BE2C (cell line): ENCODE results near the gene SURF4.

Experiments used
- DNase-seq: peaks from one replicate; pipeline ENCODE4 v3.0.0-alpha.2; 2020
- H3K27me3 ChIP-seq: fragments of 250-450 bp; sonication (Bioruptor Pico); 2 replicates; pipeline ENCODE4 v1.5.1; 2020; ENCODE audit warnings: mild to moderate bottlenecking
- H3K36me3 ChIP-seq: fragments of 250-450 bp; sonication (Bioruptor Pico); 2 replicates; pipeline ENCODE4 v1.5.1; 2020; ENCODE audit warnings: mild to moderate bottlenecking
- H3K4me1 ChIP-seq: fragments of 250-450 bp; sonication (Bioruptor Pico); 2 replicates; pipeline ENCODE4 v1.5.1; 2020
- H3K4me3 ChIP-seq: 2 replicates; pipeline ENCODE4 v1.5.1; 2011; ENCODE audit warnings: low read depth, low read length
- H3K9me3 ChIP-seq: fragments of 250-450 bp; sonication (Bioruptor Pico); 2 replicates; pipeline ENCODE4 v1.5.1; 2020
- TF ChIP-seq, protein P1 (sequence below): IDR thresholded peaks from 2 replicates; pipeline ENCODE4 v1.5.1; 2012; ENCODE audit warnings: mild to moderate bottlenecking, low read depth, low read length

SURF4 gene

GRCh38 chr9:133420392-133420827 lies 44.5 kb upstream of the SURF4 start:
- Histone ChIP-seq H3K27me3 (no peaks in the 10 kb centered on the region), H3K36me3 (peaks cover 10% of the 10 kb centered on the region), H3K4me3 (no peak overlapping the region), H3K4me1 (no peaks in the 10 kb centered on the region), H3K9me3 (no peaks in the 10 kb centered on the region)
- no peak for DNase-seq
- TF ChIP-seq, protein P1, sequence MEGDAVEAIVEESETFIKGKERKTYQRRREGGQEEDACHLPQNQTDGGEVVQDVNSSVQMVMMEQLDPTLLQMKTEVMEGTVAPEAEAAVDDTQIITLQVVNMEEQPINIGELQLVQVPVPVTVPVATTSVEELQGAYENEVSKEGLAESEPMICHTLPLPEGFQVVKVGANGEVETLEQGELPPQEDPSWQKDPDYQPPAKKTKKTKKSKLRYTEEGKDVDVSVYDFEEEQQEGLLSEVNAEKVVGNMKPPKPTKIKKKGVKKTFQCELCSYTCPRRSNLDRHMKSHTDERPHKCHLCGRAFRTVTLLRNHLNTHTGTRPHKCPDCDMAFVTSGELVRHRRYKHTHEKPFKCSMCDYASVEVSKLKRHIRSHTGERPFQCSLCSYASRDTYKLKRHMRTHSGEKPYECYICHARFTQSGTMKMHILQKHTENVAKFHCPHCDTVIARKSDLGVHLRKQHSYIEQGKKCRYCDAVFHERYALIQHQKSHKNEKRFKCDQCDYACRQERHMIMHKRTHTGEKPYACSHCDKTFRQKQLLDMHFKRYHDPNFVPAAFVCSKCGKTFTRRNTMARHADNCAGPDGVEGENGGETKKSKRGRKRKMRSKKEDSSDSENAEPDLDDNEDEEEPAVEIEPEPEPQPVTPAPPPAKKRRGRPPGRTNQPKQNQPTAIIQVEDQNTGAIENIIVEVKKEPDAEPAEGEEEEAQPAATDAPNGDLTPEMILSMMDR, result no peak

GRCh38 chr9:133419005-133419404 lies 43.1 kb upstream of the SURF4 start:
- Histone ChIP-seq H3K4me3 (peak overlapping the region; percentile 98), H3K36me3 (peaks cover 16% of the 10 kb centered on the region), H3K27me3 (no peaks in the 10 kb centered on the region), H3K4me1 (no peaks in the 10 kb centered on the region), H3K9me3 (no peaks in the 10 kb centered on the region)
- DNase-seq, result no peak
- TF ChIP-seq, protein P1, result no peak

DNA sequence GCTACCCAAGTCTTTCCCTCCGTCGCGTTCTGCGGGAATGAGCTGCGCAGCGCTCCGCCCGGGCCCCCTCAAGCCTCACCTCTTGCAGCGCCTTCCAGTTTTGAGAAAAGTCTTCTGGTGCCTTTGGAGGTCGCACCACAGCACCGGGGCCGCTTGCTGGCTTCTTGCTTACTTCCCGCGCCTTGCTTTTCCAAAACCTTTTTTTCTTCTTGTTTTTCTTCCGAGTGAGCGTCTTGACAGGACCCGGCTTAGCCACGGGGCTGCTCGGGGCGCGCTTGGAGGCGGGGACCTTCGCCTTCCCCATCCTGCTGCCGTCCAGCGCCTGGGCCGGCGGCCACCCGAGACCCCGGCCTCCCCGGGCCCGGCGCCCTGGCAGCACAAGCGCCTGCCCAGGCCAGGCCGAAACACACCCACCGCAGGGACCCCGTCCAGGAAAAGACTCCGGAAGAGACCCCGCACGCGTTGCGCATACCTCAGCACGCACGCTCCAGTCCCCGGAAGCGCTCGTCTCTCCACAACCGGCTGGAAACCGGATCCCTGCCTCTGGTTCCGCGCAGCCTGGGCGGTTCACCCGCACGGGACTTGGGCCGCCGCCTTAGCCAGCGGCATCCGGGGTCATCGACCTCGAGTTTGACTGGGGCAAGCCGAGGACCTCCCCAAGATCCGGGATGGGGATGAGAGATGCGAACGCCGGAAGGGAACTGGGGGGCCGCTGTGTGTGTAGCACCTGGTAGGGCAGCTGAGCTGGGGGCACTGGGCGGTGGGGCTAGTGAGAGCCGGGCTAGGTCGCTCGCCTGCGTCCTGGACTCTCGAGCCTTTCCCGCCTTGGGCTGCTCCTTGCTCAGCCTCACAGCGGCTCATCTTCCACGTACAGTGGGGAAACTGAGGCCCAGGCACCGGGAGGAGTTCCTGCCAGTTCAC lies 41.9 kb upstream of the SURF4 start, which contains the start of gene REXO4:
TSS of gene REXO4 (minus strand) at position 470 of the 921 bp plus-strand sequence. CDS start at position 304, 166 bp downstream.
- Histone ChIP-seq H3K4me3 (peak within 1 kb of the TSS; percentile 98), H3K36me3 (peaks cover 26% of the 10 kb centered on the region), H3K27me3 (no peaks in the 10 kb centered on the region), H3K9me3 (no peaks in the 10 kb centered on the region), H3K4me1 (no peaks in the 10 kb centered on the region)
- peak; percentile 91 for DNase-seq
- TF ChIP-seq, protein P1, result no peak

GRCh38 chr9:133415170-133415569 lies 39.3 kb upstream of the SURF4 start:
- Histone ChIP-seq H3K9me3 (no peaks in the 10 kb centered on the region), H3K4me1 (no peaks in the 10 kb centered on the region), H3K4me3 (no peak overlapping the region), H3K27me3 (no peaks in the 10 kb centered on the region), H3K36me3 (peaks cover 47% of the 10 kb centered on the region)
- TF ChIP-seq, protein P1, result no peak
- no peak for DNase-seq

DNA sequence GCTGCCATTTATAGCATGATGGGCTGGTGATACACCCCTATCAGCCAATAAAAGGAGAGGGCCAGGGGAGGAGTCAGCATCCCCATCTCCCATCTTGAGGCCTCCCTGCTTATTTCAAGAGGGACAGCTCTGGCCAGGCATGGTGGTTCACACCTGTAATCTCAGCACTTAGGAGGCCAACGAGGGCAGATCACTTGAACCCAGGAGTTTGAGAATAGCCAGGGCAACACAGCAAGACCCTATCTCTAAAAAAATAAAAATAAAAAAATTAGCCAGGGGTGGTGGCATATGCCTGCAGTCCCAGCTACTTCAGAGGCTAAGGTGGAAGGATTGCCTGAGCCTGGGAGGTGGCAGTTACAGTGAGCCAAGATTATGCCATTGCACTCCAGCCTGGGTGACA lies 32.2 kb upstream of the SURF4 start:
- H3K36me3 ChIP-seq, result peaks cover 58% of the 10 kb centered on the region
- no peak for DNase-seq
- no peak overlapping the region for H3K4me3 ChIP-seq
- no peaks in the 10 kb centered on the region for H3K4me1 ChIP-seq
- no peaks in the 10 kb centered on the region for H3K27me3 ChIP-seq
- no peaks in the 10 kb centered on the region for H3K9me3 ChIP-seq
- TF ChIP-seq, protein P1, result no peak
